H1 (cell line): ENCODE measurements around the gene COL8A1. TPM values are rescaled to one million over a fixed set of nuclear protein-coding genes. Genes with fewer than 3 reads are reported as not detected.

Experiments
- CTCF ChIA-PET: fragments of 300-600 bp; sonication (Branson Sonifier 250); formaldehyde crosslinking; loops from one replicate; lab custom pipeline; 2021; ENCODE audit not compliant: partially characterized antibody; lab: Charles Lee
- POLR2A ChIA-PET: fragments of 300-600 bp; sonication (Branson Sonifier 250); formaldehyde crosslinking; loops from one replicate; lab custom pipeline; 2021; ENCODE audit warnings: inconsistent platforms; ENCODE audit not compliant: partially characterized antibody; lab: Charles Lee
- DNase-seq, 2 experiments: peaks; one replicate each; pipeline versions ENCODE4 v3.0.0 to v3.0.0-alpha.2; 2010 to 2022; ENCODE audit warnings: low spot score in 2 of 2, low read depth in 1 of 2, mixed read lengths in 1 of 2
- FAIRE-seq: peaks from 2 replicates; lab custom pipeline; 2011; peaks lifted over from hg19 to GRCh38; lab: Jason Lieb, UNC
- H2AFZ ChIP-seq: 2 replicates; pipeline ENCODE4 v1.8.1; 2012; ENCODE audit warnings: low read length, inconsistent platforms
- H2AK5ac ChIP-seq: 2 replicates; pipeline ENCODE4 v1.6.1; 2013; ENCODE audit warnings: low read depth, low read length
- H2BK120ac ChIP-seq: replicated peaks from 2 replicates; pipeline ENCODE3; 2013; ENCODE audit warnings: low read depth, low read length, inconsistent platforms
- H2BK12ac ChIP-seq: 2 replicates; pipeline ENCODE4 v1.6.1; 2013; ENCODE audit warnings: low read depth, low read length
- H2BK15ac ChIP-seq: 2 replicates; pipeline ENCODE4 v1.6.1; 2013; ENCODE audit warnings: low read length
- H2BK20ac ChIP-seq: 2 replicates; pipeline ENCODE4 v1.6.1; 2013; ENCODE audit warnings: low read length
- H2BK5ac ChIP-seq: 2 replicates; pipeline ENCODE4 v1.6.1; 2013; ENCODE audit warnings: low read depth, low read length
- H3K14ac ChIP-seq: 2 replicates; pipeline ENCODE4 v1.6.1; 2013; ENCODE audit warnings: inconsistent platforms; ENCODE audit not compliant: insufficient read length
- H3K18ac ChIP-seq: 2 replicates; pipeline ENCODE4 v1.6.1; 2013; ENCODE audit warnings: low read length; ENCODE audit errors: extremely low read depth
- H3K23ac ChIP-seq: 2 replicates; pipeline ENCODE4 v1.6.1; 2013; ENCODE audit warnings: inconsistent platforms; ENCODE audit not compliant: insufficient read length
- H3K23me2 ChIP-seq: 2 replicates; pipeline ENCODE4 v1.6.1; 2013; ENCODE audit warnings: low read depth, low read length
- H3K27ac ChIP-seq: 2 replicates; pipeline ENCODE4 v1.6.1; 2011; ENCODE audit warnings: low read depth, low read length, inconsistent platforms
- H3K27me3 ChIP-seq, 4 experiments: replicated peaks in 1 of 4; 1 replicate in 1 of 4; 2 replicates in 3 of 4; pipeline versions ENCODE4 v1.6.1 to v1.8.1; 2011 to 2013; ENCODE audit warnings: low read length in 3 of 4, mild to moderate bottlenecking in 3 of 4, inconsistent platforms in 2 of 4, mixed read lengths in 2 of 4, moderate library complexity in 1 of 4; ENCODE audit not compliant: control insufficient read depth in 3 of 4, insufficient read depth in 3 of 4; ENCODE audit errors: extremely low read depth in 1 of 4
- H3K36me3 ChIP-seq, 4 experiments: 2 replicates each; pipeline versions ENCODE4 v1.6.1 to v1.8.1; 2011 to 2013; ENCODE audit warnings: mild to moderate bottlenecking in 4 of 4, low read length in 3 of 4, moderate library complexity in 2 of 4, control low read depth in 1 of 4, inconsistent platforms in 1 of 4; ENCODE audit not compliant: insufficient read depth in 4 of 4, control insufficient read depth in 2 of 4
- H3K4ac ChIP-seq: replicated peaks from 2 replicates; pipeline ENCODE3; 2013; ENCODE audit warnings: low read length, low read depth, mixed read lengths, inconsistent platforms; ENCODE audit not compliant: insufficient read length
- H3K4me1 ChIP-seq, 4 experiments: replicated peaks in 1 of 4; 1 replicate in 1 of 4; 2 replicates in 3 of 4; pipeline versions ENCODE4 v1.6.1 to v1.8.1; 2011 to 2013; ENCODE audit warnings: low read length in 3 of 4, inconsistent platforms in 2 of 4, mixed read lengths in 1 of 4; ENCODE audit not compliant: insufficient read depth in 4 of 4, control insufficient read depth in 3 of 4
- H3K4me2 ChIP-seq, 2 experiments: 2 replicates each; pipeline versions ENCODE4 v1.6.1 to v1.8.1; 2011 to 2013; ENCODE audit warnings: low read depth in 2 of 2, low read length in 2 of 2, control low read depth in 1 of 2, inconsistent platforms in 1 of 2, mild to moderate bottlenecking in 1 of 2; ENCODE audit not compliant: insufficient read depth in 1 of 2
- H3K4me3 ChIP-seq, 4 experiments: fragments of 200-600, 300-600 bp in 1 of 4; sonication (generic), shearing (Covaris generic), sonication (Bioruptor Twin) in 1 of 4; 2 replicates each; pipeline versions ENCODE4 v1.5.1 to v1.8.1; 2011 to 2016; ENCODE audit warnings: low read length in 4 of 4, low read depth in 3 of 4, control low read depth in 2 of 4, inconsistent platforms in 2 of 4, mild to moderate bottlenecking in 2 of 4, mixed read lengths in 1 of 4, moderate library complexity in 1 of 4; ENCODE audit not compliant: insufficient read depth in 2 of 4; ENCODE audit errors: extremely low read depth in 1 of 4
- H3K56ac ChIP-seq: replicated peaks from 2 replicates; pipeline ENCODE3; 2013; ENCODE audit warnings: low read depth, mild to moderate bottlenecking, mixed read lengths, low read length, inconsistent platforms; ENCODE audit not compliant: insufficient read length
- H3K79me1 ChIP-seq: 2 replicates; pipeline ENCODE4 v1.6.1; 2013; ENCODE audit warnings: low read depth, low read length, control low read depth
- H3K79me2 ChIP-seq, 2 experiments: 2 replicates each; pipeline versions ENCODE4 v1.6.1 to v1.8.1; 2012 to 2013; ENCODE audit warnings: low read length in 2 of 2, mild to moderate bottlenecking in 2 of 2, inconsistent platforms in 1 of 2; ENCODE audit not compliant: insufficient read depth in 2 of 2, control insufficient read depth in 1 of 2
- H3K9ac ChIP-seq, 4 experiments: replicated peaks in 1 of 4; 1 replicate in 1 of 4; 2 replicates in 3 of 4; pipeline versions ENCODE4 v1.6.1 to v1.8.1; 2011 to 2013; ENCODE audit warnings: low read depth in 3 of 4, low read length in 3 of 4, control low read depth in 2 of 4, mild to moderate bottlenecking in 2 of 4, moderate library complexity in 2 of 4, inconsistent platforms in 1 of 4; ENCODE audit errors: extremely low read depth in 1 of 4
- H3K9me3 ChIP-seq, 2 experiments: 2 replicates each; pipeline versions ENCODE4 v1.6.1 to v1.8.1; 2012 to 2013; ENCODE audit warnings: mild to moderate bottlenecking in 2 of 2, moderate library complexity in 2 of 2, control low read depth in 1 of 2, inconsistent platforms in 1 of 2, low read depth in 1 of 2, low read length in 1 of 2, mixed read lengths in 1 of 2; ENCODE audit not compliant: insufficient read depth in 2 of 2
- H4K20me1 ChIP-seq, 2 experiments: replicated peaks in 1 of 2; 2 replicates each; pipeline versions ENCODE3 to v1.8.1; 2011 to 2013; ENCODE audit warnings: inconsistent platforms in 2 of 2, low read length in 2 of 2, mild to moderate bottlenecking in 1 of 2; ENCODE audit not compliant: insufficient read depth in 2 of 2, control insufficient read depth in 1 of 2
- H4K5ac ChIP-seq: 2 replicates; pipeline ENCODE4 v1.6.1; 2013; ENCODE audit warnings: low read length, low read depth, mixed read lengths, inconsistent platforms; ENCODE audit not compliant: insufficient read length
- H4K8ac ChIP-seq: 2 replicates; pipeline ENCODE4 v1.8.0; 2013; ENCODE audit warnings: mild to moderate bottlenecking, moderate library complexity, low read length, inconsistent platforms; ENCODE audit not compliant: insufficient read depth; ENCODE audit errors: extremely low read depth
- H4K91ac ChIP-seq: replicated peaks from 2 replicates; pipeline ENCODE3; 2013; ENCODE audit warnings: low read length, mixed read lengths, inconsistent platforms; ENCODE audit not compliant: insufficient read length
- TBP ChIP-seq: IDR thresholded peaks from 2 replicates; pipeline ENCODE4 v1.6.1; 2011; ENCODE audit warnings: low read depth, low read length, improper control_type of control experiment
- WGBS, 2 experiments: shearing (Covaris generic) in 1 of 2; methylation state at CpG; one replicate each; pipeline versions ENCODE4 v1.1.6 to v1.1.7; 2013 to 2015; ENCODE audit warnings: low lambda C conversion rate in 2 of 2, mixed read lengths in 2 of 2, inconsistent platforms in 1 of 2, low coverage in 1 of 2, missing lambda C conversion rate in 1 of 2; ENCODE audit not compliant: insufficient replicate concordance in 2 of 2, insufficient coverage in 1 of 2, insufficient read length in 1 of 2; ENCODE audit errors: extremely low coverage in 1 of 2, missing lambda C conversion rate in 1 of 2; 5-methylcytosine and 5-hydroxymethylcytosine counted together
- polyA plus RNA-seq, 7 experiments: library from polyadenylated mRNA; depleted of rRNA in 3 of 7; stranded (reverse) in 5 of 7; unstranded in 2 of 7; fragments of >200 nt in 5 of 7; fragments of 200-250 nt in 2 of 7; gene quantifications; 1 replicate in 5 of 7; 2 replicates in 1 of 7; 4 replicates in 1 of 7; pipeline versions ENCODE4 v1.2.1 to v1.2.3, GENCODE V29; 2011 to 2013; ENCODE audit warnings: missing spikeins in 2 of 7, mixed read lengths in 2 of 7
- total RNA-seq: library from RNA; stranded (reverse); fragmentation: NEBNext Ultra II Directional; extraction: Animal tissue kit (Norgen Biotek cat#: 25700); gene quantifications from 2 replicates; pipeline ENCODE4 v1.2.1, GENCODE V29; 2021

The COL8A1 gene
- total and polyA plus RNA-seq, 2 of the 8 experiments (the other 6 are each of a cell fraction or from before 2014, with no cell fraction given) = 0.21 to 1.2 TPM

DNA sequence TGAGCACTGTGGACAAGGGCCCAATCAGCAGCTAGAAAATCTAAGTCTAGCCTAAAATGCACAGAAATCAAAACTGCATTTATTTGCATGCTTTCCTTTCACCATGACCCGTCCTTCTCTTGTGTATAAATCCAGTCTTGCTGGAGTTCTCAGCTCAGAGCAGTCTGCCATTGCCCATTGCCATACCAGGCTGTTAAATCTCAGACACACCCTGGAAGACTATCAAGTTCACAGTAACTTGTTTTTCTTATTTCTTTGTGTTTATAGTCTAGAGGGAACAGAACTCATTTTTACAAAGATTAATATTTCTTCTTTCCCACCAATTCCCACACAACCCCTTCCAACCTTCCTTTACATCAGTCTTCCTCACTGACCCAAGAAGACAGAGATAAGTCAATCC is 85.9 kb downstream of the COL8A1 start:
- H3K18ac ChIP-seq = no peak overlapping the region
- no peaks in the 10 kb centered on the region for H4K20me1 ChIP-seq
- ChIA-PET CTCF (interaction anchor here (1.2 kb wide), 1 partner anchor 35 kb away, joined by 4 read pairs; no protein-coding TSS in a partner anchor), POLR2A (no interaction called here)
- H3K9me3 ChIP-seq = no peaks in the 10 kb centered on the region
- DNase-seq = no peak
- no peaks in the 10 kb centered on the region for H3K23me2 ChIP-seq
- H3K27me3 ChIP-seq = no peaks in the 10 kb centered on the region
- H4K5ac ChIP-seq = no peak overlapping the region
- no peaks in the 10 kb centered on the region for H3K79me2 ChIP-seq
- H3K36me3 ChIP-seq = no peaks in the 10 kb centered on the region
- no peak for FAIRE-seq
- H3K4me3 ChIP-seq = no peak overlapping the region
- no peak overlapping the region for H3K4me2 ChIP-seq
- no peak overlapping the region for H2BK20ac ChIP-seq
- H2AK5ac ChIP-seq = no peak overlapping the region
- no peak overlapping the region for H2BK120ac ChIP-seq
- H3K79me1 ChIP-seq = no peaks in the 10 kb centered on the region
- H4K91ac ChIP-seq = no peak overlapping the region
- no peak overlapping the region for H2AFZ ChIP-seq
- H3K56ac ChIP-seq = no peak overlapping the region
- no peak overlapping the region for H3K9ac ChIP-seq
- 75% methylated on average over 1 of the region's 1 CpG; no CpG with 5 or more reads in 1 of the 2 experiments for WGBS, 2 experiments
- no peak overlapping the region for H3K23ac ChIP-seq
- no peak overlapping the region for H2BK15ac ChIP-seq
- no peak for TF ChIP-seq TBP
- TF ChIP-seq, all 59 proteins: peak for 0
- H3K4me1 ChIP-seq = no peaks in the 10 kb centered on the region; a peak in 1 of 7 replicates
- no peak overlapping the region for H2BK12ac ChIP-seq
- H3K4ac ChIP-seq = no peak overlapping the region
- H3K27ac ChIP-seq = no peak overlapping the region
- H3K14ac ChIP-seq = no peak overlapping the region
- no peak overlapping the region for H2BK5ac ChIP-seq
- no peak overlapping the region for H4K8ac ChIP-seq
